ENCODE results near the gene PINK1.

PINK1 gene

DNA sequence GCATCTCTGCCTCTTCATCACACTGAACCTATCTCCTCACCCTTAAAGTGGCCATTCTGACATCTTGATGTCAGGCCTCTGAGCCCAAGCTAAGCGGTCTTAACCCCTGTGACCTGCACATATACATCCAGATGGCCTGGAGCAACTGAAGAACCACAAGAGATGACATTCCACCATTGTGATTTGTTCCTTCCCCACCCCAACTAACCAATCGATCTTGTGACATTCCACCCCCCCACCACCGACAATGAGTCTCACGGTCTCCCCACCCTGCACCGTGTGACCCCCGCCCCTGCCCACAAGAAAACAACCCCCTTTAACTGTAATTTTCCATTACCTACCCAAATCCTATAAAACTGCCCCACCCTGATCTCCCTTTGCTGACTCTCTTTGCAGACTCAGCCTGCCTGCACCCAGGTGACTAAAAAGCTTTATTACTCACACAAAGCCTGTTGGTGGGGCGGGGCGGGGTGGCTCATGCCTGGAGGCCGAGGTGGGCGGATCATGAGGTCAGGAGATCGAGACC lies 21.0 kb upstream of the PINK1 start:
- Histone ChIP-seq H3K4me3 (ENCODE audit: low read length) (no peak overlapping the region), H3K27me3 (ENCODE audit: insufficient read depth, low read length) (no peaks in the 10 kb centered on the region), H3K36me3 (ENCODE audit: insufficient read depth, low read length) (no peaks in the 10 kb centered on the region), H3K27ac (ENCODE audit: low read depth, low read length) (no peak overlapping the region), H3K9ac (ENCODE audit: low read depth, low read length) (no peak overlapping the region), H3K4me1 (ENCODE audit: insufficient read depth, low read length) (0 out of 2 replicates have a peak, but pooled peaks cover 4% of the 10 kb centered on the region), H3K9me3 (ENCODE audit: insufficient read depth, low read depth, low read length) (no peaks in the 10 kb centered on the region)
- WGBS = 87% methylated on average over 11 of the region's 11 CpGs

GRCh38 chr1:20614131-20614579 lies 19.1 kb upstream of the PINK1 start:
- Histone ChIP-seq H3K9me3 (ENCODE audit: insufficient read depth, low read depth, low read length) (no peaks in the 10 kb centered on the region), H3K27ac (ENCODE audit: low read depth, low read length) (peak overlapping the region; percentile 61), H3K36me3 (ENCODE audit: insufficient read depth, low read length) (no peaks in the 10 kb centered on the region), H3K27me3 (ENCODE audit: insufficient read depth, low read length) (no peaks in the 10 kb centered on the region), H3K4me1 (ENCODE audit: insufficient read depth, low read length) (0 out of 2 replicates have a peak, but pooled peaks cover 4% of the 10 kb centered on the region), H3K9ac (ENCODE audit: low read depth, low read length) (no peak overlapping the region), H3K4me3 (ENCODE audit: low read length) (no peak overlapping the region)
- 85% methylated on average over 3 of the region's 3 CpGs for WGBS

GRCh38 chr1:20615946-20616846 lies 17.1 kb upstream of the PINK1 start:
- Histone ChIP-seq H3K9me3 (ENCODE audit: insufficient read depth, low read depth, low read length) (no peaks in the 10 kb centered on the region), H3K4me1 (ENCODE audit: insufficient read depth, low read length) (0 out of 2 replicates have a peak, but pooled peaks cover 4% of the 10 kb centered on the region), H3K4me3 (ENCODE audit: low read length) (no peak overlapping the region), H3K9ac (ENCODE audit: low read depth, low read length) (no peak overlapping the region), H3K27ac (ENCODE audit: low read depth, low read length) (no peak overlapping the region), H3K27me3 (ENCODE audit: insufficient read depth, low read length) (no peaks in the 10 kb centered on the region), H3K36me3 (ENCODE audit: insufficient read depth, low read length) (no peaks in the 10 kb centered on the region)
- WGBS = 81% methylated on average over 20 of the region's 20 CpGs

- no peak overlapping the region for H3K9ac ChIP-seq (ENCODE audit: low read depth, low read length)
- no peak overlapping the region for H3K27ac ChIP-seq (ENCODE audit: low read depth, low read length)
Observed at GRCh38 chr1:20616847-20617487, 16.3 kb upstream of the PINK1 start.

DNA sequence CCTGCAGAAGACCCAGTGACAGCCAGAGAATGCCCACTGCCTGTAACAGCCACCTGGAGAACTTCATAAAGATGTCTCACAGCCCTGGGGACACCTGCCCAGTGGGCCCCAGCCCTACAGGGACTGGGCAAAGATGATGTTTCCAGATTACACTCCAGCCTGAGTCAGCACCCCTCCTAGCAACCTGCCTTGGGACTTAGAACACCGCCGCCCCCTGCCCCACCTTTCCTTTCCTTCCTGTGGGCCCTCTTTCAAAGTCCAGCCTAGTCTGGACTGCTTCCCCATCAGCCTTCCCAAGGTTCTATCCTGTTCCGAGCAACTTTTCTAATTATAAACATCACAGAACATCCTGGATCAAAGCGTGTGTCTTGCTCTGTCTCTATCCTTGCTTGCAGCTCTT lies 14.7 kb upstream of the PINK1 start:
- H3K9me3 ChIP-seq (ENCODE audit: insufficient read depth, low read depth, low read length) = no peaks in the 10 kb centered on the region
- H3K4me3 ChIP-seq (ENCODE audit: low read length) = no peak overlapping the region
- H3K36me3 ChIP-seq (ENCODE audit: insufficient read depth, low read length) = no peaks in the 10 kb centered on the region
- no peak overlapping the region for H3K27ac ChIP-seq (ENCODE audit: low read depth, low read length)
- no peak overlapping the region for H3K9ac ChIP-seq (ENCODE audit: low read depth, low read length)
- WGBS = 92% methylated on average over 4 of the region's 4 CpGs
- no peaks in the 10 kb centered on the region for H3K27me3 ChIP-seq (ENCODE audit: insufficient read depth, low read length)
- H3K4me1 ChIP-seq (ENCODE audit: insufficient read depth, low read length) = peaks cover 5% of the 10 kb centered on the region; the same call in 1 of the 2 replicates

More at GRCh38 chr1:20616847-20617487, 16.3 kb upstream of the PINK1 start:
- Histone ChIP-seq H3K4me1 (ENCODE audit: insufficient read depth, low read length) (0 out of 2 replicates have a peak, but pooled peaks cover 4% of the 10 kb centered on the region), H3K4me3 (ENCODE audit: low read length) (no peak overlapping the region), H3K36me3 (ENCODE audit: insufficient read depth, low read length) (no peaks in the 10 kb centered on the region), H3K9me3 (ENCODE audit: insufficient read depth, low read depth, low read length) (no peaks in the 10 kb centered on the region), H3K27me3 (ENCODE audit: insufficient read depth, low read length) (no peaks in the 10 kb centered on the region)
- whole genome bisulfite sequencing = 100% methylated on average over 2 of the region's 3 CpGs

DNA sequence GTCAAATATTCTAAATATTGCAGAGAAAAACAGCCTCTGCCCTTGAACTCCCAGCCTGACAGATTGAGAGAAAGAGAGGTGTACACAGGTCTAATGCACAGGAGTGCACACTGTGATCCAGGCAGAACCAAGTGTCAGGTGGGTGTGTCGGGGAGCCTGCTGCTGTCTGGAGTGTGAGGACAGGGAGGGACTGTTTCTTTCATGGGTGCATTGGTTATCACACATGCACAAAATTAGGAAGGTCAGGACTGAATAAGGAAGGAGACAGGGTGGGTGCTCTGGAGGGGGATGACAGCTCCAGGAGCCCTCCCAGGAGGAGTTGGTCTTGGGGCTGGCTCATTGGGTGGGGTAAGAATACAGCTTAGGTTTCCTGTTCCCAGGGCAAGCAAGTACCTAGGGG lies 13.3 kb upstream of the PINK1 start:
- WGBS = 97% methylated on average over 1 of the region's 1 CpG

GRCh38 chr1:20621012-20621411 lies 12.2 kb upstream of the PINK1 start:
- Histone ChIP-seq H3K4me3 (ENCODE audit: low read length) (no peak overlapping the region), H3K4me1 (ENCODE audit: insufficient read depth, low read length) (peaks cover 12% of the 10 kb centered on the region; the same call in 1 of the 2 replicates), H3K9ac (ENCODE audit: low read depth, low read length) (no peak overlapping the region), H3K36me3 (ENCODE audit: insufficient read depth, low read length) (no peaks in the 10 kb centered on the region), H3K27me3 (ENCODE audit: insufficient read depth, low read length) (no peaks in the 10 kb centered on the region), H3K27ac (ENCODE audit: low read depth, low read length) (no peak overlapping the region), H3K9me3 (ENCODE audit: insufficient read depth, low read depth, low read length) (no peaks in the 10 kb centered on the region)
- WGBS = 81% methylated on average over 6 of the region's 6 CpGs

More for the DNA sequence above, 13.3 kb upstream of the PINK1 start:
- Histone ChIP-seq H3K36me3 (ENCODE audit: insufficient read depth, low read length) (no peaks in the 10 kb centered on the region), H3K9ac (ENCODE audit: low read depth, low read length) (no peak overlapping the region), H3K9me3 (ENCODE audit: insufficient read depth, low read depth, low read length) (no peaks in the 10 kb centered on the region), H3K4me3 (ENCODE audit: low read length) (no peak overlapping the region), H3K27me3 (ENCODE audit: insufficient read depth, low read length) (no peaks in the 10 kb centered on the region), H3K4me1 (ENCODE audit: insufficient read depth, low read length) (peaks cover 11% of the 10 kb centered on the region; the same call in 1 of the 2 replicates), H3K27ac (ENCODE audit: low read depth, low read length) (no peak overlapping the region)

GRCh38 chr1:20624709-20625108 lies 8.5 kb upstream of the PINK1 start:
- Histone ChIP-seq H3K27me3 (ENCODE audit: insufficient read depth, low read length) (no peaks in the 10 kb centered on the region), H3K36me3 (ENCODE audit: insufficient read depth, low read length) (no peaks in the 10 kb centered on the region), H3K9me3 (ENCODE audit: insufficient read depth, low read depth, low read length) (peaks cover 16% of the 10 kb centered on the region), H3K4me1 (ENCODE audit: insufficient read depth, low read length) (peaks cover 18% of the 10 kb centered on the region), H3K4me3 (ENCODE audit: low read length) (no peak overlapping the region; the same call in 1 of the 2 replicates), H3K27ac (ENCODE audit: low read depth, low read length) (peak overlapping the region; percentile 90; the same call in 1 of the 2 replicates), H3K9ac (ENCODE audit: low read depth, low read length) (no peak overlapping the region)
- WGBS = 70% methylated on average over 1 of the region's 1 CpG

DNA sequence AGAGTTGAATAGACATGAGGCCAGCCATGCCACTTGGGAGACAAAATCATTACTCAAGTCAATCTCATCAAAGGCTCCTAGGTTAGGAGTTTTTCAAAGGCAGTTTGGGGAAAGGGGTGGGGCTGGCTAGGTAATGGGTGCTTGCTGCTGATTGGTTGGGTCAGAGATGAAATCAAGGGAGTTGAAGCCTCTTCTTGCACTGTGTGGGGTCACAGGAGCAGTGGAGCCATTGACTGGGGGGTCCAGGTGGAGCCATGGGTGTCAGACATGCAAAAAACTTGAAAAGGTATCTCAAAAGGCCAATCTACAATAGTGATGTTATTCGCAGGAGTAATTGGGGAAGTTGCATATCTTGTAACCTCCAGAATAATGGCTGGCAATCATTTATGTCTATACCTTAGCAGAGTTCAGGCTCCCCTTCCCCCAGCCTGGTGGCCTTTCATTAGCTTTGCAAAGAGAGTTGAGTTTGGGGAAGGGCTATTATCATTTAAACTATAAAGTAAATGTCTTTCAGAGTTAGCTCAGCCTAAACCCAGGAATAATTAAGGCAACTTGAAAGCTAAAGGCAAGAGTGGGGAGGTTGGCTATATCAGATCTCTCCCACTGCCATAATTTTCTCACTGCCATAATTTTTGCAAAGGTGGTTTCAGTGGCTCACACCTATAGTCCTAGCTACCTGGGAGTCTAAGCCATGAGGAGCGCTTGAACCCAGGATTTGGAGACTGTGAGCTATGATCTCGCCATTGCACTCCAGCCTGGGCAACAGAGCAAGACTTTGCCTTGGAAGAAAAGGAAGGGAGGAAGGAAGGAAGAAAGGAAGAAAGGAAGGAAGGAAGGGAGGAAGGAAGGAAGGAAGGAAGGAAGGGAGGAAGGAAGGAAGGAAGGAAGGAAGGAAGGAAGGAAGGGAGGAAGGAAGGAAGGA lies 7.8 kb upstream of the PINK1 start:
- Histone ChIP-seq H3K9ac (ENCODE audit: low read depth, low read length) (0 out of 2 replicates have a peak overlapping the region, but pooled peaks have one; percentile 42), H3K36me3 (ENCODE audit: insufficient read depth, low read length) (no peaks in the 10 kb centered on the region), H3K4me1 (ENCODE audit: insufficient read depth, low read length) (peaks cover 18% of the 10 kb centered on the region), H3K27me3 (ENCODE audit: insufficient read depth, low read length) (no peaks in the 10 kb centered on the region), H3K9me3 (ENCODE audit: insufficient read depth, low read depth, low read length) (peaks cover 16% of the 10 kb centered on the region), H3K27ac (ENCODE audit: low read depth, low read length) (peak overlapping the region; percentile 90; the same call in 1 of the 2 replicates), H3K4me3 (ENCODE audit: low read length) (peak overlapping the region; percentile 23; the same call in 1 of the 2 replicates)
- 41% methylated on average over 3 of the region's 3 CpGs for WGBS

- Histone ChIP-seq H3K9me3 (ENCODE audit: insufficient read depth, low read depth, low read length) (peaks cover 16% of the 10 kb centered on the region), H3K27me3 (ENCODE audit: insufficient read depth, low read length) (no peaks in the 10 kb centered on the region), H3K27ac (ENCODE audit: low read depth, low read length) (no peak overlapping the region; the same call in 1 of the 2 replicates), H3K4me3 (ENCODE audit: low read length) (no peak overlapping the region; the same call in 1 of the 2 replicates), H3K9ac (ENCODE audit: low read depth, low read length) (no peak overlapping the region), H3K4me1 (ENCODE audit: insufficient read depth, low read length) (peaks cover 18% of the 10 kb centered on the region), H3K36me3 (ENCODE audit: insufficient read depth, low read length) (no peaks in the 10 kb centered on the region)
- 67% methylated on average over 1 of the region's 1 CpG for WGBS
Observed at GRCh38 chr1:20626098-20626427, 7.2 kb upstream of the PINK1 start.
